Ovary (tissue), 3 donors: ENCODE data around the gene SS18L1.

Experiments
- CTCF ChIP-seq, 3 donors: fragments of 450-650 bp in 2 of 3; fragments of 200-600 bp in 1 of 3; IDR thresholded peaks; one replicate each; pipeline versions ENCODE4 v1.5.1 to v1.8.0; 2016 to 2022; ENCODE audit warnings: antibody characterized with exemption in 3 of 3, mild to moderate bottlenecking in 1 of 3
- EP300 ChIP-seq: sonication (generic); formaldehyde crosslinking; IDR thresholded peaks from one replicate; pipeline ENCODE4 v1.6.1; 2017; ENCODE audit warnings: antibody characterized with exemption
- POLR2A ChIP-seq: fragments of 450-650 bp; IDR thresholded peaks from one replicate; pipeline ENCODE4 v1.6.1; 2017; ENCODE audit warnings: antibody characterized with exemption, mild to moderate bottlenecking, moderate library complexity
- donor health status: DM: no; HTN: no; CAD: no.

GRCh38 chr20:62112368-62112767 is 31.2 kb upstream of the SS18L1 start:
- TF ChIP-seq CTCF (IDR thresholded peaks at IDR 0.05) (no peak), POLR2A (no peak), EP300 (no peak)
